ENCODE results near the gene PHF12. TPM values are rescaled to one million over a fixed set of nuclear protein-coding genes. Genes with fewer than 3 reads are reported as not detected.

PHF12 gene
- total and polyA plus RNA-seq, 2 of the 13 experiments (the other 11 are each of a cell fraction or from before 2014, with no cell fraction given) = 9.8 to 17.1 TPM

- BruUV-seq (replicated peaks) = no TSS peak
- Histone ChIP-seq H3K4me2 (ENCODE audit: low read depth, low read length) (no peak overlapping the region), H3K9me3 (ENCODE audit: low read length) (no peaks in the 10 kb centered on the region), H3K9ac (ENCODE audit: insufficient read depth, low read depth, low read length) (no peak overlapping the region), H3K27me3 (ENCODE audit: control insufficient read depth in 1 of 2, insufficient read depth in 2 of 2, low read length in 2 of 2) (no peaks in the 10 kb centered on the region), H3K27ac (ENCODE audit: extremely low read length, insufficient read depth, low read length) (peak overlapping the region; percentile 14), H3K4me1 (ENCODE audit: insufficient read depth, low read length) (peaks cover 59% of the 10 kb centered on the region), H3K4me3 (replicated peaks in 1 of 3; ENCODE audit: insufficient read depth in 1 of 3, low read depth in 2 of 3, low read length in 3 of 3) (no peak overlapping the region), H3K79me2 (ENCODE audit: insufficient read depth, low read length) (no peaks in the 10 kb centered on the region), H4K20me1 (ENCODE audit: insufficient read depth, low read length) (peaks cover 4% of the 10 kb centered on the region; the same call in 1 of the 2 replicates), H2AFZ (ENCODE audit: low read length) (no peak overlapping the region), H3K36me3 (replicated peaks in 1 of 2; ENCODE audit: control insufficient read depth in 1 of 2, insufficient read depth in 2 of 2, low read length in 2 of 2) (peaks cover 39 to 83% of the 10 kb centered on the region in 2 experiments)
- ChIA-PET CTCF (ENCODE audit: low intra/inter-chr PET ratio, low total read pairs) (interaction anchor here (1.1 kb wide), 1 partner anchor 9 kb away, joined by 4 read pairs; the partner anchor contains the start of gene DHRS13), POLR2A (interaction anchor here (1.0 kb wide), 1 partner anchor 11 kb away, joined by 3 read pairs; no protein-coding TSS in a partner anchor)
- intact Hi-C loops (cut with micrococcal nuclease; ENCODE audit: unreplicated experiment) (no loop called here), in situ Hi-C loops (cut with HindIII; ENCODE audit: extremely low pct_ligation_motif_present, low pct_unique_long_range_greater_than_20kb) (loop anchor here (5.0 kb wide), 1 partner anchor 35 kb away; no protein-coding TSS in a partner anchor)
- no peak; the same call in 1 of the 3 replicates for ATAC-seq
- FAIRE-seq = no peak
- no peak for TF ChIP-seq ZNF180 (CRISPR knock-in tag; IDR thresholded peaks at IDR 0.05; ENCODE audit: borderline replicate concordance, low read depth)
- TF ChIP-seq, protein P1, sequence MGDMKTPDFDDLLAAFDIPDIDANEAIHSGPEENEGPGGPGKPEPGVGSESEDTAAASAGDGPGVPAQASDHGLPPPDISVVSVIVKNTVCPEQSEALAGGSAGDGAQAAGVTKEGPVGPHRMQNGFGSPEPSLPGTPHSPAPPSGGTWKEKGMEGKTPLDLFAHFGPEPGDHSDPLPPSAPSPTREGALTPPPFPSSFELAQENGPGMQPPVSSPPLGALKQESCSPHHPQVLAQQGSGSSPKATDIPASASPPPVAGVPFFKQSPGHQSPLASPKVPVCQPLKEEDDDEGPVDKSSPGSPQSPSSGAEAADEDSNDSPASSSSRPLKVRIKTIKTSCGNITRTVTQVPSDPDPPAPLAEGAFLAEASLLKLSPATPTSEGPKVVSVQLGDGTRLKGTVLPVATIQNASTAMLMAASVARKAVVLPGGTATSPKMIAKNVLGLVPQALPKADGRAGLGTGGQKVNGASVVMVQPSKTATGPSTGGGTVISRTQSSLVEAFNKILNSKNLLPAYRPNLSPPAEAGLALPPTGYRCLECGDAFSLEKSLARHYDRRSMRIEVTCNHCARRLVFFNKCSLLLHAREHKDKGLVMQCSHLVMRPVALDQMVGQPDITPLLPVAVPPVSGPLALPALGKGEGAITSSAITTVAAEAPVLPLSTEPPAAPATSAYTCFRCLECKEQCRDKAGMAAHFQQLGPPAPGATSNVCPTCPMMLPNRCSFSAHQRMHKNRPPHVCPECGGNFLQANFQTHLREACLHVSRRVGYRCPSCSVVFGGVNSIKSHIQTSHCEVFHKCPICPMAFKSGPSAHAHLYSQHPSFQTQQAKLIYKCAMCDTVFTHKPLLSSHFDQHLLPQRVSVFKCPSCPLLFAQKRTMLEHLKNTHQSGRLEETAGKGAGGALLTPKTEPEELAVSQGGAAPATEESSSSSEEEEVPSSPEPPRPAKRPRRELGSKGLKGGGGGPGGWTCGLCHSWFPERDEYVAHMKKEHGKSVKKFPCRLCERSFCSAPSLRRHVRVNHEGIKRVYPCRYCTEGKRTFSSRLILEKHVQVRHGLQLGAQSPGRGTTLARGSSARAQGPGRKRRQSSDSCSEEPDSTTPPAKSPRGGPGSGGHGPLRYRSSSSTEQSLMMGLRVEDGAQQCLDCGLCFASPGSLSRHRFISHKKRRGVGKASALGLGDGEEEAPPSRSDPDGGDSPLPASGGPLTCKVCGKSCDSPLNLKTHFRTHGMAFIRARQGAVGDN (CRISPR knock-in tag; IDR thresholded peaks at IDR 0.05) = peak; percentile 39
- TF ChIP-seq ZNF776 (CRISPR knock-in tag; IDR thresholded peaks at IDR 0.05) = no peak
- TF ChIP-seq AGO2 (optimal IDR thresholded peaks at IDR 0.05; ENCODE audit: low read depth, low read length) = peak; percentile 60
- TF ChIP-seq SAFB2 (CRISPR knock-in tag; IDR thresholded peaks at IDR 0.05; ENCODE audit: borderline replicate concordance, low read depth) = no peak
- TF ChIP-seq RERE (CRISPR knock-in tag; IDR thresholded peaks at IDR 0.05; ENCODE audit: low read depth) = no peak
- peak; percentile 44 for TF ChIP-seq CTCF (CRISPR knock-in tag; IDR thresholded peaks at IDR 0.05)
- no peak for DNase-seq (ENCODE audit: low spot score)
- 70% methylated on average over 13 of the region's 20 CpGs for WGBS (ENCODE audit: low lambda C conversion rate)
These were observed 38.9 kb downstream of the PHF12 start for GRCh38 chr17:28912281-28912937.
